K562 (cell line): ENCODE results near the gene COQ3. TPM values are rescaled to one million over a fixed set of nuclear protein-coding genes. Genes with fewer than 3 reads are reported as not detected.

Source experiments
- ATAC-seq: fragments of 200-7000 bp; cut with Tn5 transposase; 3 replicates; pipeline ENCODE4 v1.9.1; 2020; ENCODE audit warnings: moderate library complexity
- BruUV-seq: library from RNA; stranded (reverse); fragments of 400-500 nt; replicated peaks from 2 replicates; lab custom pipeline; 2021; lab: Mats Ljungman, UMichigan
- CTCF ChIA-PET: fragments of 300-600 bp; formaldehyde crosslinking; extraction: SDS; loops from one replicate; lab custom pipeline; 2021; ENCODE audit warnings: low intra/inter-chr PET ratio; lab: Yijun Ruan, JAX
- POLR2A ChIA-PET: fragments of 300-600, 350-650 bp; sonication (Branson Sonifier 250); formaldehyde crosslinking; extraction: SDS; loops from one replicate; lab custom pipeline; 2021; ENCODE audit warnings: antibody characterized with exemption, inconsistent platforms; lab: Yijun Ruan, JAX
- DNase-seq, 4 experiments: peaks; one replicate each; pipeline versions ENCODE4 v3.0.0 to v3.0.0-alpha.2; 2011 to 2018; ENCODE audit warnings: low spot score in 3 of 4, mixed read lengths in 3 of 4; ENCODE audit errors: extremely low read depth in 1 of 4
- FAIRE-seq: peaks from 2 replicates; lab custom pipeline; 2011; peaks lifted over from hg19 to GRCh38; lab: Jason Lieb, UNC
- H2AFZ ChIP-seq: 2 replicates; pipeline ENCODE4 v1.6.0; 2011; ENCODE audit warnings: low read depth, low read length, control low read depth, inconsistent platforms
- H3K27ac ChIP-seq: fragments of 200-600 bp; 3 replicates; pipeline ENCODE4 v1.8.0; 2011; ENCODE audit warnings: low read depth, mild to moderate bottlenecking, control low read depth, inconsistent platforms, low read length, moderate library complexity, mixed read lengths; ENCODE audit errors: extremely low read depth
- H3K27me3 ChIP-seq, 2 experiments: fragments of 300-600 bp in 1 of 2; 2 replicates in 1 of 2; 3 replicates in 1 of 2; pipeline versions ENCODE4 v1.6.0 to v1.8.0; 2011; ENCODE audit warnings: inconsistent platforms in 2 of 2, low read length in 2 of 2, mild to moderate bottlenecking in 1 of 2, mixed read lengths in 1 of 2, moderate library complexity in 1 of 2; ENCODE audit not compliant: control insufficient read depth in 2 of 2, insufficient read depth in 2 of 2
- H3K36me3 ChIP-seq: fragments of 300-600 bp; 3 replicates; pipeline ENCODE4 v1.8.0; 2011; ENCODE audit warnings: mild to moderate bottlenecking, low read length, inconsistent platforms; ENCODE audit not compliant: control insufficient read depth, insufficient read depth
- H3K4me1 ChIP-seq, 2 experiments: fragments of 200-600 bp in 1 of 2; replicated peaks in 1 of 2; 2 replicates in 1 of 2; 3 replicates in 1 of 2; pipeline versions ENCODE4 v1.5.1 to v1.8.0; 2011; ENCODE audit warnings: inconsistent platforms in 2 of 2, low read length in 2 of 2, mild to moderate bottlenecking in 1 of 2, mixed read lengths in 1 of 2, moderate library complexity in 1 of 2; ENCODE audit not compliant: control insufficient read depth in 2 of 2, insufficient read depth in 2 of 2
- H3K4me2 ChIP-seq: 2 replicates; pipeline ENCODE4 v1.6.1; 2011; ENCODE audit warnings: low read length, control low read depth, inconsistent platforms, mixed read lengths; ENCODE audit not compliant: insufficient read depth
- H3K4me3 ChIP-seq: fragments of 200-600 bp; sonication (generic), shearing (Covaris generic); 2 replicates; pipeline ENCODE4 v1.5.1; 2016; ENCODE audit warnings: control low read depth, inconsistent platforms
- H3K79me2 ChIP-seq: fragments of 200-600 bp; 3 replicates; pipeline ENCODE4 v1.8.0; 2011; ENCODE audit warnings: low read length, inconsistent platforms; ENCODE audit not compliant: control insufficient read depth, insufficient read depth
- H3K9ac ChIP-seq, 2 experiments: 2 replicates each; pipeline versions ENCODE4 v1.6.0 to v1.6.1; 2011; ENCODE audit warnings: low read depth in 2 of 2, low read length in 2 of 2, control low read depth in 1 of 2, inconsistent platforms in 1 of 2, mild to moderate bottlenecking in 1 of 2, mixed read lengths in 1 of 2; ENCODE audit not compliant: insufficient read depth in 1 of 2
- H3K9me1 ChIP-seq: one replicate; pipeline ENCODE4 v1.6.0; 2011; ENCODE audit warnings: inconsistent platforms, mild to moderate bottlenecking, low read length, moderate library complexity; ENCODE audit not compliant: control insufficient read depth, insufficient read depth
- H3K9me3 ChIP-seq: replicated peaks from 2 replicates; pipeline ENCODE4 v1.5.1; 2011; ENCODE audit warnings: low read depth, low read length, inconsistent platforms; ENCODE audit not compliant: control insufficient read depth, insufficient read depth
- H4K20me1 ChIP-seq: replicated peaks from 2 replicates; pipeline ENCODE4 v1.6.1; 2011; ENCODE audit warnings: low read length, inconsistent platforms, mixed read lengths; ENCODE audit not compliant: control insufficient read depth, insufficient read depth
- FOXJ2 ChIP-seq: fragments of 200-800 bp; sonication (Bioruptor generic); IDR thresholded peaks from 2 replicates; pipeline ENCODE4 v1.6.1; 2016; ENCODE audit warnings: missing genetic modification characterization, missing compliant biosample characterization
- POLR2A ChIP-seq: fragments of 450-650 bp; conservative IDR thresholded peaks from 2 replicates; pipeline ENCODE4 v1.6.1; 2016
- SUPT5H ChIP-seq: fragments of 450-650 bp; IDR thresholded peaks from 2 replicates; pipeline ENCODE4 v1.6.1; 2016
- ZNF354B ChIP-seq: fragments of 250-450 bp; sonication (Bioruptor Pico); IDR thresholded peaks from 2 replicates; pipeline ENCODE4 v1.4.0; 2020
- WGBS: fragments of 100-300 bp; shearing (Covaris generic); methylation state at CpG from one replicate; pipeline ENCODE4 v1.1.6; 2016; ENCODE audit warnings: low coverage, mixed read lengths; ENCODE audit not compliant: insufficient coverage; ENCODE audit errors: missing lambda C conversion rate; 5-methylcytosine and 5-hydroxymethylcytosine counted together
- in situ Hi-C: fragments of 300-500 bp; cut with MboI; formaldehyde crosslinking; loops from 4 replicates; pipeline ENCODE4 v1.15.0; 2018; ENCODE audit warnings: inconsistent platforms, mixed read lengths
- intact Hi-C: fragments of 100-400 bp; cut with micrococcal nuclease; formaldehyde crosslinking; loops from 2 replicates; pipeline ENCODE4 v1.14.2; 2022
- polyA plus RNA-seq, 8 experiments: library from polyadenylated mRNA; depleted of rRNA in 4 of 8; stranded (reverse) in 5 of 8; unstranded in 3 of 8; fragments of >200 nt; fragmentation: Nextera tagmentation in 2 of 8; fragmentation: Illumina TruSeq in 1 of 8; extraction: Ambion mirVana in 2 of 8; extraction: Trizol in 1 of 8; gene quantifications; 2 replicates each; pipeline versions ENCODE4 v1.2.1 to v1.2.3, GENCODE V29; 2011 to 2014; ENCODE audit warnings: inconsistent platforms in 1 of 8, missing spikeins in 1 of 8
- total RNA-seq, 7 experiments: library from RNA; depleted of rRNA in 6 of 7; stranded (reverse); fragments of >200 nt in 6 of 7; fragmentation: Illumina TruSeq in 2 of 7; extraction: Trizol in 2 of 7; gene quantifications; 2 replicates each; pipeline versions ENCODE4 v1.2.1 to v1.2.3, GENCODE V29; 2011 to 2021; ENCODE audit warnings: low replicate concordance in 1 of 7
- TF ChIP-seq, protein P1 (sequence below): fragments of 450-650 bp; IDR thresholded peaks from 2 replicates; pipeline ENCODE4 v1.6.1; 2018; ENCODE audit not compliant: partially characterized antibody

The COQ3 gene
- total and polyA plus RNA-seq, 9 of the 15 experiments (the other 6 are each of a cell fraction or from before 2014, with no cell fraction given), result 16.9 to 137 (median 33.9) TPM

DNA sequence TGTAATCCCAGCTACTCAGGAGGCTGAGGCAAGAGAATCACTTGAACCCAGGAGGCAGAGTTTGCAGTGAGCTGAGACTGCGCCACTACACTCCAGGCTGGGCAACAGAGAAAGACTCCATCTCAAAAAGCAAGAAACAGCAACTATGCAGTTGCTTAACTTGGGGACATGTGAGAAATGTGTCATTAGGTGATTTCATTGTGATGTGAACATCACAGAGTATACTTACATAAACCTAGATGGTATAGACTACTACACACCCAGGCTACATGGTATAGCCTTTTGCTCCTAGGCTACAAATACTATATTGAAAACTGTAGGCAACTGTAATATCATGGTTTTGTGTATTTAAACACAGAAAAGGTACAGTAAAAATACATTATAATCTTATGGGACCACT lies 3.3 kb upstream of the COQ3 start:
- Histone ChIP-seq H3K9me1 (no peaks in the 10 kb centered on the region), H3K27ac (no peak overlapping the region), H3K9ac (no peak overlapping the region), H2AFZ (no peak overlapping the region), H3K27me3 (no peaks in the 10 kb centered on the region), H4K20me1 (no peaks in the 10 kb centered on the region), H3K36me3 (peaks cover 50% of the 10 kb centered on the region), H3K4me1 (peaks cover 3 to 4% of the 10 kb centered on the region in 2 experiments; a peak in 3 of 5 replicates), H3K9me3 (no peaks in the 10 kb centered on the region), H3K4me2 (no peak overlapping the region), H3K4me3 (no peak overlapping the region), H3K79me2 (peaks cover 12% of the 10 kb centered on the region; the same call in 2 of the 3 replicates)
- POLR2A ChIA-PET, result interaction anchor here (1.6 kb wide), 1 partner anchor 16 kb away, joined by 8 read pairs; no protein-coding TSS in a partner anchor
- FAIRE-seq, result peak; percentile 29
- intact Hi-C loops, result no loop called here
- DNase-seq, result no peak
- 0% methylated on average over 1 of the region's 1 CpG for WGBS
- TF ChIP-seq ZNF354B (CRISPR knock-in tag), result no peak
- 0 out of 2 replicates have a peak, but pooled peaks have one; percentile 23 for TF ChIP-seq SUPT5H
- TF ChIP-seq, protein P1, sequence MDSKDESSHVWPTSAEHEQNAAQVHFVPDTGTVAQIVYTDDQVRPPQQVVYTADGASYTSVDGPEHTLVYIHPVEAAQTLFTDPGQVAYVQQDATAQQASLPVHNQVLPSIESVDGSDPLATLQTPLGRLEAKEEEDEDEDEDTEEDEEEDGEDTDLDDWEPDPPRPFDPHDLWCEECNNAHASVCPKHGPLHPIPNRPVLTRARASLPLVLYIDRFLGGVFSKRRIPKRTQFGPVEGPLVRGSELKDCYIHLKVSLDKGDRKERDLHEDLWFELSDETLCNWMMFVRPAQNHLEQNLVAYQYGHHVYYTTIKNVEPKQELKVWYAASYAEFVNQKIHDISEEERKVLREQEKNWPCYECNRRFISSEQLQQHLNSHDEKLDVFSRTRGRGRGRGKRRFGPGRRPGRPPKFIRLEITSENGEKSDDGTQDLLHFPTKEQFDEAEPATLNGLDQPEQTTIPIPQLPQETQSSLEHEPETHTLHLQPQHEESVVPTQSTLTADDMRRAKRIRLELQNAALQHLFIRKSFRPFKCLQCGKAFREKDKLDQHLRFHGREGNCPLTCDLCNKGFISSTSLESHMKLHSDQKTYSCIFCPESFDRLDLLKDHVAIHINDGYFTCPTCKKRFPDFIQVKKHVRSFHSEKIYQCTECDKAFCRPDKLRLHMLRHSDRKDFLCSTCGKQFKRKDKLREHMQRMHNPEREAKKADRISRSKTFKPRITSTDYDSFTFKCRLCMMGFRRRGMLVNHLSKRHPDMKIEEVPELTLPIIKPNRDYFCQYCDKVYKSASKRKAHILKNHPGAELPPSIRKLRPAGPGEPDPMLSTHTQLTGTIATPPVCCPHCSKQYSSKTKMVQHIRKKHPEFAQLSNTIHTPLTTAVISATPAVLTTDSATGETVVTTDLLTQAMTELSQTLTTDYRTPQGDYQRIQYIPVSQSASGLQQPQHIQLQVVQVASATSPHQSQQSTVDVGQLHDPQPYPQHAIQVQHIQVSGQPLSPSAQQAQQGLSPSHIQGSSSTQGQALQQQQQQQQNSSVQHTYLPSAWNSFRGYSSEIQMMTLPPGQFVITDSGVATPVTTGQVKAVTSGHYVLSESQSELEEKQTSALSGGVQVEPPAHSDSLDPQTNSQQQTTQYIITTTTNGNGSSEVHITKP, result peak; percentile 21
- no peak for TF ChIP-seq FOXJ2 (tag)
- 0 out of 2 replicates have a peak, but pooled peaks have one; percentile 31 for TF ChIP-seq POLR2A
- BruUV-seq, result no TSS peak
- in situ Hi-C loops, result no loop called here
- CTCF ChIA-PET, result no interaction called here
- no peak for ATAC-seq
